Stomach (tissue), 4 donors: ENCODE results near the gene SOS1.

Source experiments
- EP300 ChIP-seq: sonication (generic); formaldehyde crosslinking; IDR thresholded peaks from one replicate; pipeline ENCODE4 v1.6.1; 2017; ENCODE audit warnings: antibody characterized with exemption
- POLR2A ChIP-seq, 4 donors: fragments of 450-650 bp; IDR thresholded peaks; one replicate each; pipeline ENCODE4 v1.6.1; 2016; ENCODE audit warnings: antibody characterized with exemption in 4 of 4, control low read depth in 2 of 4, mild to moderate bottlenecking in 1 of 4, moderate library complexity in 1 of 4
- POLR2AphosphoS5 ChIP-seq, 3 donors: sonication (generic); formaldehyde crosslinking; IDR thresholded peaks; one replicate each; pipeline ENCODE4 v1.6.1; 2016; ENCODE audit warnings: antibody characterized with exemption in 3 of 3

DNA sequence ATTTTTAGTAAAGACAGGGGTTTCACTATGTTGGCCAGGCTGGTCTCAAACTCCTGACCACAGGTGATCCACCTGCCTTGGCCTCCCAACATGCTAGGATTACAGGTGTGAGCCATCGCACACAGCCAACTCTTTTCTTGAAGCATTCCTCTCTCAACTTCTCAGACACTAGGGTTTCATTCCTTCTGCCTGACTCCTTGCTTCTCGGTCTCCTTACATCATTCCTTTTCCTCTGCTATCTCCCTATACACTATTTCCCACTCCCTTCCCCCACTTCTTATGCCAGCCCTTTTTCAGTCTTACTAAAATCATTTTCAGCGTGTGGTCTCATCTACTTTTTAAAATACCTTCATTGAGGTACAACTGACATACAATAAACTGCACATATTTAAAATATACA is 6.1 kb downstream of the SOS1 start:
- no peak for TF ChIP-seq POLR2AphosphoS5 (IDR thresholded peaks at IDR 0.05)
- no peak for TF ChIP-seq EP300
- no peak for TF ChIP-seq POLR2A (IDR thresholded peaks at IDR 0.05)
